GM23338 (cell line): ENCODE results near the gene TMEM163.

Experiments used
- CREB1 ChIP-seq: fragments of 250-450 bp; sonication (Bioruptor Pico); IDR thresholded peaks from 2 replicates; pipeline ENCODE4 v1.5.0; 2020; ENCODE audit warnings: low read depth, mild to moderate bottlenecking, moderate library complexity
- EZH2 ChIP-seq: fragments of 200-600 bp; sonication (generic); IDR thresholded peaks from one replicate; pipeline ENCODE4 v1.8.0; 2017; ENCODE audit warnings: antibody characterized with exemption, mild to moderate bottlenecking, low read depth; ENCODE audit not compliant: unreplicated experiment
- EZH2phosphoT487 ChIP-seq: fragments of 200-600 bp; sonication (generic); IDR thresholded peaks from one replicate; pipeline ENCODE4 v1.8.1; 2018; ENCODE audit warnings: antibody characterized with exemption; ENCODE audit not compliant: unreplicated experiment
- JUNB ChIP-seq: IDR thresholded peaks from one replicate; pipeline ENCODE4 v1.6.1; 2016; ENCODE audit warnings: antibody characterized with exemption; ENCODE audit not compliant: unreplicated experiment
- POLR2AphosphoS5 ChIP-seq: IDR thresholded peaks from 2 replicates; pipeline ENCODE4 v1.6.1; 2016; ENCODE audit warnings: antibody characterized with exemption, low read depth
- ZNF114 ChIP-seq: fragments of 250-450 bp; sonication (Bioruptor Pico); IDR thresholded peaks from 2 replicates; pipeline ENCODE4 v1.5.0; 2020; ENCODE audit warnings: mild to moderate bottlenecking, moderate library complexity
- ZNF331 ChIP-seq: fragments of 250-450 bp; sonication (Bioruptor Pico); IDR thresholded peaks from 2 replicates; pipeline ENCODE4 v1.5.0; 2020; ENCODE audit warnings: low read depth, mild to moderate bottlenecking, moderate library complexity
- TF ChIP-seq, protein P1 (sequence below), 2 experiments: fragments of 200-600 bp in 1 of 2; sonication (generic) in 1 of 2; conservative IDR thresholded peaks; 2 replicates each; pipeline versions ENCODE4 v1.5.1 to v1.6.1; 2016 to 2017; ENCODE audit warnings: antibody characterized with exemption in 2 of 2, low read depth in 2 of 2, mild to moderate bottlenecking in 2 of 2, moderate library complexity in 1 of 2
- TF ChIP-seq, protein P2 (sequence below): IDR thresholded peaks from one replicate; pipeline ENCODE4 v1.6.1; 2018; ENCODE audit warnings: antibody characterized with exemption; ENCODE audit not compliant: unreplicated experiment
- TF ChIP-seq, protein P3 (sequence below): IDR thresholded peaks from 2 replicates; pipeline ENCODE4 v1.6.1; 2016; ENCODE audit warnings: antibody characterized with exemption
- TF ChIP-seq, protein P4 (sequence below): fragments of 250-450 bp; sonication (Bioruptor Pico); IDR thresholded peaks from 2 replicates; pipeline ENCODE4 v1.5.0; 2020; ENCODE audit warnings: mild to moderate bottlenecking, moderate library complexity

DNA sequence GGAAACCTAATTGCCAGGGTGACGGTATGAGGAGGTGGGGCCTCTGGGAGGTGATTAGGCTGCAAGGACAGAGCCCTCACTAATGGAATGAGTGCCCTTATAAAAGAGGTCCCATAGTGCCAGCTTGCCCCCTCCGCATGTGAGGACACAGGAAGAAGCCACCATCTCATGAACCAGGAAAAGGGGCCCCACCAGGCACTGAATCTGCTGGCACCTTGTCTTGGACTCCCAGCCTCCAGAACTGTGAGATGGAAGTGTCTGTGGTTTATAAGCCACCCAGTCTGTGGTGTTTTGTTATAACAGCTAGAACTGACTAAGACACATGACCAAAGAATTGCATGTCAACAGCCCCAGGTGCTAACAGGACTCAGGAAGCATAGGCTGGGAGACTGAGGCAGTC, 250.6 kb downstream of the TMEM163 start:
- TF ChIP-seq, protein P1, sequence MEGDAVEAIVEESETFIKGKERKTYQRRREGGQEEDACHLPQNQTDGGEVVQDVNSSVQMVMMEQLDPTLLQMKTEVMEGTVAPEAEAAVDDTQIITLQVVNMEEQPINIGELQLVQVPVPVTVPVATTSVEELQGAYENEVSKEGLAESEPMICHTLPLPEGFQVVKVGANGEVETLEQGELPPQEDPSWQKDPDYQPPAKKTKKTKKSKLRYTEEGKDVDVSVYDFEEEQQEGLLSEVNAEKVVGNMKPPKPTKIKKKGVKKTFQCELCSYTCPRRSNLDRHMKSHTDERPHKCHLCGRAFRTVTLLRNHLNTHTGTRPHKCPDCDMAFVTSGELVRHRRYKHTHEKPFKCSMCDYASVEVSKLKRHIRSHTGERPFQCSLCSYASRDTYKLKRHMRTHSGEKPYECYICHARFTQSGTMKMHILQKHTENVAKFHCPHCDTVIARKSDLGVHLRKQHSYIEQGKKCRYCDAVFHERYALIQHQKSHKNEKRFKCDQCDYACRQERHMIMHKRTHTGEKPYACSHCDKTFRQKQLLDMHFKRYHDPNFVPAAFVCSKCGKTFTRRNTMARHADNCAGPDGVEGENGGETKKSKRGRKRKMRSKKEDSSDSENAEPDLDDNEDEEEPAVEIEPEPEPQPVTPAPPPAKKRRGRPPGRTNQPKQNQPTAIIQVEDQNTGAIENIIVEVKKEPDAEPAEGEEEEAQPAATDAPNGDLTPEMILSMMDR (conservative IDR thresholded peaks at IDR 0.05; ENCODE audit: low read depth in 2 of 2): no peak
- TF ChIP-seq, protein P2, sequence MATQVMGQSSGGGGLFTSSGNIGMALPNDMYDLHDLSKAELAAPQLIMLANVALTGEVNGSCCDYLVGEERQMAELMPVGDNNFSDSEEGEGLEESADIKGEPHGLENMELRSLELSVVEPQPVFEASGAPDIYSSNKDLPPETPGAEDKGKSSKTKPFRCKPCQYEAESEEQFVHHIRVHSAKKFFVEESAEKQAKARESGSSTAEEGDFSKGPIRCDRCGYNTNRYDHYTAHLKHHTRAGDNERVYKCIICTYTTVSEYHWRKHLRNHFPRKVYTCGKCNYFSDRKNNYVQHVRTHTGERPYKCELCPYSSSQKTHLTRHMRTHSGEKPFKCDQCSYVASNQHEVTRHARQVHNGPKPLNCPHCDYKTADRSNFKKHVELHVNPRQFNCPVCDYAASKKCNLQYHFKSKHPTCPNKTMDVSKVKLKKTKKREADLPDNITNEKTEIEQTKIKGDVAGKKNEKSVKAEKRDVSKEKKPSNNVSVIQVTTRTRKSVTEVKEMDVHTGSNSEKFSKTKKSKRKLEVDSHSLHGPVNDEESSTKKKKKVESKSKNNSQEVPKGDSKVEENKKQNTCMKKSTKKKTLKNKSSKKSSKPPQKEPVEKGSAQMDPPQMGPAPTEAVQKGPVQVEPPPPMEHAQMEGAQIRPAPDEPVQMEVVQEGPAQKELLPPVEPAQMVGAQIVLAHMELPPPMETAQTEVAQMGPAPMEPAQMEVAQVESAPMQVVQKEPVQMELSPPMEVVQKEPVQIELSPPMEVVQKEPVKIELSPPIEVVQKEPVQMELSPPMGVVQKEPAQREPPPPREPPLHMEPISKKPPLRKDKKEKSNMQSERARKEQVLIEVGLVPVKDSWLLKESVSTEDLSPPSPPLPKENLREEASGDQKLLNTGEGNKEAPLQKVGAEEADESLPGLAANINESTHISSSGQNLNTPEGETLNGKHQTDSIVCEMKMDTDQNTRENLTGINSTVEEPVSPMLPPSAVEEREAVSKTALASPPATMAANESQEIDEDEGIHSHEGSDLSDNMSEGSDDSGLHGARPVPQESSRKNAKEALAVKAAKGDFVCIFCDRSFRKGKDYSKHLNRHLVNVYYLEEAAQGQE: no peak
- TF ChIP-seq JUNB: no peak
- no peak for TF ChIP-seq POLR2AphosphoS5
- no peak for TF ChIP-seq CREB1
- TF ChIP-seq, protein P3, sequence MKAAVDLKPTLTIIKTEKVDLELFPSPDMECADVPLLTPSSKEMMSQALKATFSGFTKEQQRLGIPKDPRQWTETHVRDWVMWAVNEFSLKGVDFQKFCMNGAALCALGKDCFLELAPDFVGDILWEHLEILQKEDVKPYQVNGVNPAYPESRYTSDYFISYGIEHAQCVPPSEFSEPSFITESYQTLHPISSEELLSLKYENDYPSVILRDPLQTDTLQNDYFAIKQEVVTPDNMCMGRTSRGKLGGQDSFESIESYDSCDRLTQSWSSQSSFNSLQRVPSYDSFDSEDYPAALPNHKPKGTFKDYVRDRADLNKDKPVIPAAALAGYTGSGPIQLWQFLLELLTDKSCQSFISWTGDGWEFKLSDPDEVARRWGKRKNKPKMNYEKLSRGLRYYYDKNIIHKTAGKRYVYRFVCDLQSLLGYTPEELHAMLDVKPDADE: no peak
- TF ChIP-seq EZH2: no peak
- no peak for TF ChIP-seq EZH2phosphoT487
- no peak for TF ChIP-seq ZNF114 (CRISPR knock-in tag)
- TF ChIP-seq, protein P4, sequence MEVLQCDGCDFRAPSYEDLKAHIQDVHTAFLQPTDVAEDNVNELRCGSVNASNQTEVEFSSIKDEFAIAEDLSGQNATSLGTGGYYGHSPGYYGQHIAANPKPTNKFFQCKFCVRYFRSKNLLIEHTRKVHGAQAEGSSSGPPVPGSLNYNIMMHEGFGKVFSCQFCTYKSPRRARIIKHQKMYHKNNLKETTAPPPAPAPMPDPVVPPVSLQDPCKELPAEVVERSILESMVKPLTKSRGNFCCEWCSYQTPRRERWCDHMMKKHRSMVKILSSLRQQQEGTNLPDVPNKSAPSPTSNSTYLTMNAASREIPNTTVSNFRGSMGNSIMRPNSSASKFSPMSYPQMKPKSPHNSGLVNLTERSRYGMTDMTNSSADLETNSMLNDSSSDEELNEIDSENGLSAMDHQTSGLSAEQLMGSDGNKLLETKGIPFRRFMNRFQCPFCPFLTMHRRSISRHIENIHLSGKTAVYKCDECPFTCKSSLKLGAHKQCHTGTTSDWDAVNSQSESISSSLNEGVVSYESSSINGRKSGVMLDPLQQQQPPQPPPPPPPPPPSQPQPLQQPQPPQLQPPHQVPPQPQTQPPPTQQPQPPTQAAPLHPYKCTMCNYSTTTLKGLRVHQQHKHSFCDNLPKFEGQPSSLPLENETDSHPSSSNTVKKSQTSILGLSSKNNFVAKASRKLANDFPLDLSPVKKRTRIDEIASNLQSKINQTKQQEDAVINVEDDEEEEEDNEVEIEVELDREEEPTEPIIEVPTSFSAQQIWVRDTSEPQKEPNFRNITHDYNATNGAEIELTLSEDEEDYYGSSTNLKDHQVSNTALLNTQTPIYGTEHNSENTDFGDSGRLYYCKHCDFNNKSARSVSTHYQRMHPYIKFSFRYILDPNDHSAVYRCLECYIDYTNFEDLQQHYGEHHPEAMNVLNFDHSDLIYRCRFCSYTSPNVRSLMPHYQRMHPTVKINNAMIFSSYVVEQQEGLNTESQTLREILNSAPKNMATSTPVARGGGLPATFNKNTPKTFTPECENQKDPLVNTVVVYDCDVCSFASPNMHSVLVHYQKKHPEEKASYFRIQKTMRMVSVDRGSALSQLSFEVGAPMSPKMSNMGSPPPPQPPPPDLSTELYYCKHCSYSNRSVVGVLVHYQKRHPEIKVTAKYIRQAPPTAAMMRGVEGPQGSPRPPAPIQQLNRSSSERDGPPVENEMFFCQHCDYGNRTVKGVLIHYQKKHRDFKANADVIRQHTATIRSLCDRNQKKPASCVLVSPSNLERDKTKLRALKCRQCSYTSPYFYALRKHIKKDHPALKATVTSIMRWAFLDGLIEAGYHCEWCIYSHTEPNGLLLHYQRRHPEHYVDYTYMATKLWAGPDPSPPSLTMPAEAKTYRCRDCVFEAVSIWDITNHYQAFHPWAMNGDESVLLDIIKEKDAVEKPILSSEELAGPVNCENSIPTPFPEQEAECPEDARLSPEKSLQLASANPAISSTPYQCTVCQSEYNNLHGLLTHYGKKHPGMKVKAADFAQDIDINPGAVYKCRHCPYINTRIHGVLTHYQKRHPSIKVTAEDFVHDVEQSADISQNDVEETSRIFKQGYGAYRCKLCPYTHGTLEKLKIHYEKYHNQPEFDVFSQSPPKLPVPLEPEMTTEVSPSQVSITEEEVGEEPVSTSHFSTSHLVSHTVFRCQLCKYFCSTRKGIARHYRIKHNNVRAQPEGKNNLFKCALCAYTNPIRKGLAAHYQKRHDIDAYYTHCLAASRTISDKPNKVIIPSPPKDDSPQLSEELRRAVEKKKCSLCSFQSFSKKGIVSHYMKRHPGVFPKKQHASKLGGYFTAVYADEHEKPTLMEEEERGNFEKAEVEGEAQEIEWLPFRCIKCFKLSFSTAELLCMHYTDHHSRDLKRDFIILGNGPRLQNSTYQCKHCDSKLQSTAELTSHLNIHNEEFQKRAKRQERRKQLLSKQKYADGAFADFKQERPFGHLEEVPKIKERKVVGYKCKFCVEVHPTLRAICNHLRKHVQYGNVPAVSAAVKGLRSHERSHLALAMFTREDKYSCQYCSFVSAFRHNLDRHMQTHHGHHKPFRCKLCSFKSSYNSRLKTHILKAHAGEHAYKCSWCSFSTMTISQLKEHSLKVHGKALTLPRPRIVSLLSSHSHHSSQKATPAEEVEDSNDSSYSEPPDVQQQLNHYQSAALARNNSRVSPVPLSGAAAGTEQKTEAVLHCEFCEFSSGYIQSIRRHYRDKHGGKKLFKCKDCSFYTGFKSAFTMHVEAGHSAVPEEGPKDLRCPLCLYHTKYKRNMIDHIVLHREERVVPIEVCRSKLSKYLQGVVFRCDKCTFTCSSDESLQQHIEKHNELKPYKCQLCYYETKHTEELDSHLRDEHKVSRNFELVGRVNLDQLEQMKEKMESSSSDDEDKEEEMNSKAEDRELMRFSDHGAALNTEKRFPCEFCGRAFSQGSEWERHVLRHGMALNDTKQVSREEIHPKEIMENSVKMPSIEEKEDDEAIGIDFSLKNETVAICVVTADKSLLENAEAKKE (CRISPR knock-in tag): no peak
- TF ChIP-seq ZNF331 (CRISPR knock-in tag): no peak
